Panc1 (cell line): ENCODE data around the gene OR2T34. TPM values are rescaled to one million over a fixed set of nuclear protein-coding genes. Genes with fewer than 3 reads are reported as not detected.

ENCODE experiments used
- ATAC-seq: fragments of 200-7000 bp; cut with Tn5 transposase; 2 replicates; pipeline ENCODE4 v1.9.1; 2020; ENCODE audit warnings: mild to moderate bottlenecking, moderate library complexity
- BruUV-seq: library from RNA; stranded (reverse); fragments of 400-500 nt; replicated peaks from 2 replicates; lab custom pipeline; 2021; lab: Mats Ljungman, UMichigan
- CTCF ChIA-PET: fragments of 300-600 bp; sonication (Branson Sonifier 250); formaldehyde crosslinking; loops from one replicate; lab custom pipeline; 2022; ENCODE audit warnings: antibody characterized with exemption; lab: Charles Lee
- POLR2A ChIA-PET: fragments of 300-600 bp; sonication (Branson Sonifier 250); formaldehyde crosslinking; loops from one replicate; lab custom pipeline; 2022; ENCODE audit warnings: antibody characterized with exemption; lab: Charles Lee
- DNase-seq: peaks from one replicate; pipeline ENCODE4 v3.0.0-alpha.2; 2010; ENCODE audit warnings: low read depth, low spot score
- H3K27ac ChIP-seq: 2 replicates; pipeline ENCODE4 v1.5.1; 2011; ENCODE audit warnings: mild to moderate bottlenecking, low read length, inconsistent platforms
- H3K27me3 ChIP-seq: fragments of 200-500 bp; sonication (Bioruptor generic); 2 replicates; pipeline ENCODE4 v1.6.0; 2014; ENCODE audit warnings: low read length, inconsistent platforms; ENCODE audit not compliant: control insufficient read depth, insufficient read depth
- H3K36me3 ChIP-seq: fragments of 200-500 bp; sonication (Bioruptor generic); 2 replicates; pipeline ENCODE4 v1.5.1; 2014; ENCODE audit warnings: inconsistent platforms, mild to moderate bottlenecking, low read length, moderate library complexity; ENCODE audit not compliant: control insufficient read depth, insufficient read depth
- H3K4me1 ChIP-seq: 2 replicates; pipeline ENCODE4 v1.5.1; 2011; ENCODE audit warnings: inconsistent platforms, mild to moderate bottlenecking, low read length, moderate library complexity; ENCODE audit not compliant: control insufficient read depth, insufficient read depth
- H3K4me3 ChIP-seq, 2 experiments: 2 replicates each; pipeline ENCODE4 v1.5.1; 2011 to 2012; ENCODE audit warnings: low read depth in 2 of 2, low read length in 2 of 2, mild to moderate bottlenecking in 2 of 2, inconsistent platforms in 1 of 2, moderate library complexity in 1 of 2
- H3K9me3 ChIP-seq: fragments of 200-500 bp; sonication (Bioruptor generic); 2 replicates; pipeline ENCODE4 v1.5.1; 2014; ENCODE audit warnings: low read depth, mild to moderate bottlenecking, inconsistent platforms, low read length, moderate library complexity; ENCODE audit not compliant: control insufficient read depth, insufficient read depth
- POLR2AphosphoS5 ChIP-seq: IDR thresholded peaks from 2 replicates; pipeline ENCODE4 v1.6.1; 2012; ENCODE audit warnings: mild to moderate bottlenecking, low read depth, low read length, moderate library complexity
- SIN3A ChIP-seq: IDR thresholded peaks from 2 replicates; pipeline ENCODE4 v1.6.1; 2012; ENCODE audit warnings: low read depth, mild to moderate bottlenecking, low read length, moderate library complexity, borderline replicate concordance; ENCODE audit not compliant: insufficient read depth
- TCF7L2 ChIP-seq: IDR thresholded peaks from 2 replicates; pipeline ENCODE4 v1.6.1; 2011; ENCODE audit warnings: mild to moderate bottlenecking, low read depth, low read length, inconsistent platforms
- in situ Hi-C: cut with HindIII; loops from 2 replicates; pipeline ENCODE4 v1.10.0; 2016; ENCODE audit warnings: low sequenced_read_pairs, low pct_unique_long_range_greater_than_20kb
- intact Hi-C: fragments of 100-400 bp; cut with micrococcal nuclease; formaldehyde crosslinking; loops from one replicate; pipeline ENCODE4 v1.10.0; 2022; ENCODE audit not compliant: unreplicated experiment
- total RNA-seq: library from RNA; stranded (reverse); gene quantifications from one replicate; pipeline ENCODE4 v1.2.1, GENCODE V29; 2021; ENCODE audit not compliant: unreplicated experiment
- TF ChIP-seq, protein P1 (sequence below), 2 experiments: IDR thresholded peaks; 2 replicates each; pipeline ENCODE4 v1.6.1; 2011 to 2012; ENCODE audit warnings: low read depth in 2 of 2, control low read depth in 1 of 2, low read length in 1 of 2, mild to moderate bottlenecking in 1 of 2, moderate library complexity in 1 of 2; ENCODE audit not compliant: insufficient read depth in 1 of 2
- TF ChIP-seq, protein P2 (sequence below): fragments of 450-650 bp; IDR thresholded peaks from 2 replicates; pipeline ENCODE4 v1.5.1; 2017; ENCODE audit warnings: mild to moderate bottlenecking

The OR2T34 gene
- total RNA-seq, 1 experiment from 2014 or later = not detected

DNA sequence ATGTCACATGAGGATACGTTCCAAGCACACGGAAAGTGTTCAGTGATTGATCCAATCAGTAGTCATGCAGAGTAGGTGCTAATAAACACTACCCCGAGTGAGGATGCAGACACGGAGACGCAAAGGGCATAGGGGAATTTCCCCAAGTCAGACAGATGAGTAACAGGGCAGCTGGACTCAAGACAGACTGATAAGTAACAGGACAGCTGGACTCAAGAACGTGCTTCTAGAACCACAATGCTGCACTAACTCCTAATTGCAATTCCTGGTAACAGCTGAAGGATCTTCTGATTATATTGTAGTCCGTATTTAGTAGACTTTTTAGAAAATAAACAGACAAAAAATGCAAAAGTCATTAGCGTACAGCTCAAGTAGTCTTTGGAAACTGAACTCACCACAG, 24.8 kb upstream of the OR2T34 start:
- in situ Hi-C loops (no loop called here), intact Hi-C loops (no loop called here)
- TF ChIP-seq, protein P1, sequence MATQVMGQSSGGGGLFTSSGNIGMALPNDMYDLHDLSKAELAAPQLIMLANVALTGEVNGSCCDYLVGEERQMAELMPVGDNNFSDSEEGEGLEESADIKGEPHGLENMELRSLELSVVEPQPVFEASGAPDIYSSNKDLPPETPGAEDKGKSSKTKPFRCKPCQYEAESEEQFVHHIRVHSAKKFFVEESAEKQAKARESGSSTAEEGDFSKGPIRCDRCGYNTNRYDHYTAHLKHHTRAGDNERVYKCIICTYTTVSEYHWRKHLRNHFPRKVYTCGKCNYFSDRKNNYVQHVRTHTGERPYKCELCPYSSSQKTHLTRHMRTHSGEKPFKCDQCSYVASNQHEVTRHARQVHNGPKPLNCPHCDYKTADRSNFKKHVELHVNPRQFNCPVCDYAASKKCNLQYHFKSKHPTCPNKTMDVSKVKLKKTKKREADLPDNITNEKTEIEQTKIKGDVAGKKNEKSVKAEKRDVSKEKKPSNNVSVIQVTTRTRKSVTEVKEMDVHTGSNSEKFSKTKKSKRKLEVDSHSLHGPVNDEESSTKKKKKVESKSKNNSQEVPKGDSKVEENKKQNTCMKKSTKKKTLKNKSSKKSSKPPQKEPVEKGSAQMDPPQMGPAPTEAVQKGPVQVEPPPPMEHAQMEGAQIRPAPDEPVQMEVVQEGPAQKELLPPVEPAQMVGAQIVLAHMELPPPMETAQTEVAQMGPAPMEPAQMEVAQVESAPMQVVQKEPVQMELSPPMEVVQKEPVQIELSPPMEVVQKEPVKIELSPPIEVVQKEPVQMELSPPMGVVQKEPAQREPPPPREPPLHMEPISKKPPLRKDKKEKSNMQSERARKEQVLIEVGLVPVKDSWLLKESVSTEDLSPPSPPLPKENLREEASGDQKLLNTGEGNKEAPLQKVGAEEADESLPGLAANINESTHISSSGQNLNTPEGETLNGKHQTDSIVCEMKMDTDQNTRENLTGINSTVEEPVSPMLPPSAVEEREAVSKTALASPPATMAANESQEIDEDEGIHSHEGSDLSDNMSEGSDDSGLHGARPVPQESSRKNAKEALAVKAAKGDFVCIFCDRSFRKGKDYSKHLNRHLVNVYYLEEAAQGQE (IDR thresholded peaks at IDR 0.05; ENCODE audit: insufficient read depth in 1 of 2, low read depth in 2 of 2, low read length in 1 of 2) = no peak
- TF ChIP-seq POLR2AphosphoS5 = no peak
- no peak for TF ChIP-seq SIN3A
- TF ChIP-seq TCF7L2 = no peak
- TF ChIP-seq, protein P2, sequence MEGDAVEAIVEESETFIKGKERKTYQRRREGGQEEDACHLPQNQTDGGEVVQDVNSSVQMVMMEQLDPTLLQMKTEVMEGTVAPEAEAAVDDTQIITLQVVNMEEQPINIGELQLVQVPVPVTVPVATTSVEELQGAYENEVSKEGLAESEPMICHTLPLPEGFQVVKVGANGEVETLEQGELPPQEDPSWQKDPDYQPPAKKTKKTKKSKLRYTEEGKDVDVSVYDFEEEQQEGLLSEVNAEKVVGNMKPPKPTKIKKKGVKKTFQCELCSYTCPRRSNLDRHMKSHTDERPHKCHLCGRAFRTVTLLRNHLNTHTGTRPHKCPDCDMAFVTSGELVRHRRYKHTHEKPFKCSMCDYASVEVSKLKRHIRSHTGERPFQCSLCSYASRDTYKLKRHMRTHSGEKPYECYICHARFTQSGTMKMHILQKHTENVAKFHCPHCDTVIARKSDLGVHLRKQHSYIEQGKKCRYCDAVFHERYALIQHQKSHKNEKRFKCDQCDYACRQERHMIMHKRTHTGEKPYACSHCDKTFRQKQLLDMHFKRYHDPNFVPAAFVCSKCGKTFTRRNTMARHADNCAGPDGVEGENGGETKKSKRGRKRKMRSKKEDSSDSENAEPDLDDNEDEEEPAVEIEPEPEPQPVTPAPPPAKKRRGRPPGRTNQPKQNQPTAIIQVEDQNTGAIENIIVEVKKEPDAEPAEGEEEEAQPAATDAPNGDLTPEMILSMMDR = no peak
- H3K36me3 ChIP-seq = no peaks in the 10 kb centered on the region
- H3K9me3 ChIP-seq = no peaks in the 10 kb centered on the region
- no TSS peak for BruUV-seq
- ChIA-PET POLR2A (no interaction called here), CTCF (no interaction called here)
- ATAC-seq = no peak
- no peaks in the 10 kb centered on the region for H3K4me1 ChIP-seq
- no peak overlapping the region for H3K27ac ChIP-seq
- no peaks in the 10 kb centered on the region for H3K27me3 ChIP-seq
- DNase-seq = no peak
- no peak overlapping the region for H3K4me3 ChIP-seq

DNA sequence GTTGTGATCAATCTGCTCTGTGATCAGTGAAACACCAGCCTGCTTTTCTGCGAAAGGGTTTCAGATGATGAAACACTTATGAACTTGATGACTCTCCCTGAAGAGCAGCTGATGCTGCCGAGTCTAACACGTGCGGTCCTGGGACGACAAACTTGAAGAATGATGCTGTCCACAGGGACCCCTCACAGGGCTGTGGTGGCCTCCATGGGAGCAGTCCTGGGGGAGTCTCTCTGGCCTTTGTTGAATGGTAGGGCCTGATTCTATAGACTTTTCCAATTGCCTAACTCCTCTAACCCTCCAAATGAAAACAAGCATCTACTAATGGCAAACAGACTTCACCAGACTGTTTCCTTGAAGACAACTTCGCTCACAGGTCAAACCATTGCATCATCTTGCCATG, 23.0 kb upstream of the OR2T34 start, which contains the start of gene OR2T10:
OR2T10 (minus strand) TSS at position 112 of the 400 bp plus-strand sequence. CDS start 3,932 bp downstream, outside the sequence.
- Histone ChIP-seq H3K27me3 (no peaks in the 10 kb centered on the region), H3K27ac (no peak within 1 kb of the TSS), H3K4me3 (no peak within 1 kb of the TSS), H3K9me3 (no peaks in the 10 kb centered on the region), H3K4me1 (no peaks in the 10 kb centered on the region), H3K36me3 (no peaks in the 10 kb centered on the region)
- ChIA-PET POLR2A (no interaction called here), CTCF (no interaction called here)
- in situ Hi-C loops (no loop called here), intact Hi-C loops (no loop called here)
- no TSS peak for BruUV-seq
- TF ChIP-seq, protein P1 (IDR thresholded peaks at IDR 0.05; ENCODE audit: insufficient read depth in 1 of 2, low read depth in 2 of 2, low read length in 1 of 2) = no peak
- TF ChIP-seq POLR2AphosphoS5 = no peak
- no peak for ATAC-seq
- DNase-seq = no peak
